Neural cell (in vitro differentiated cells): Measurements from ENCODE around the gene USP25. TPM values are rescaled to one million over a fixed set of nuclear protein-coding genes. Genes with fewer than 3 reads are reported as not detected.

Experiments used
- H2AFZ ChIP-seq: fragments of 200-600, 300-800 bp; sonication (generic), shearing (Covaris generic); 2 replicates; pipeline ENCODE4 v1.6.0; 2014; ENCODE audit warnings: low read depth, mild to moderate bottlenecking, antibody characterized with exemption, low read length, moderate library complexity
- H3F3A ChIP-seq: fragments of 200-600 bp; shearing (Covaris generic); 2 replicates; pipeline ENCODE4 v1.6.1; 2016; ENCODE audit warnings: mild to moderate bottlenecking, moderate library complexity, mixed read lengths, antibody characterized with exemption, low read length; ENCODE audit not compliant: insufficient read depth, poor library complexity, severe bottlenecking
- H3K27ac ChIP-seq: fragments of 200-600, 300-800 bp; sonication (generic), shearing (Covaris generic); 2 replicates; pipeline ENCODE4 v1.5.1; 2014; ENCODE audit warnings: mild to moderate bottlenecking, low read length, moderate library complexity
- H3K27me3 ChIP-seq: fragments of 300-800, 200-600 bp; sonication (generic), shearing (Covaris generic); 2 replicates; pipeline ENCODE4 v1.6.0; 2014; ENCODE audit warnings: mild to moderate bottlenecking, low read depth, low read length, moderate library complexity; ENCODE audit not compliant: insufficient read depth
- H3K36me3 ChIP-seq: fragments of 300-800, 200-600 bp; sonication (generic), shearing (Covaris generic); 2 replicates; pipeline ENCODE4 v1.5.1; 2014; ENCODE audit warnings: mild to moderate bottlenecking, antibody characterized with exemption, low read length, moderate library complexity; ENCODE audit not compliant: insufficient read depth
- H3K4me2 ChIP-seq: fragments of 300-800, 200-600 bp; sonication (generic), shearing (Covaris generic); 2 replicates; pipeline ENCODE4 v1.6.0; 2014; ENCODE audit warnings: mild to moderate bottlenecking, low read length
- H3K4me3 ChIP-seq: fragments of 300-800, 200-600 bp; sonication (generic), shearing (Covaris generic); 2 replicates; pipeline ENCODE4 v1.5.1; 2014; ENCODE audit warnings: mild to moderate bottlenecking, low read length, moderate library complexity
- H3K79me2 ChIP-seq: fragments of 200-600 bp; shearing (Covaris generic); replicated peaks from 2 replicates; pipeline ENCODE4 v1.6.0; 2014; ENCODE audit warnings: mild to moderate bottlenecking, low read length, moderate library complexity; ENCODE audit not compliant: insufficient read depth
- H3K9ac ChIP-seq: fragments of 300-800, 200-600 bp; sonication (generic), shearing (Covaris generic); 2 replicates; pipeline ENCODE4 v1.6.1; 2016; ENCODE audit warnings: mild to moderate bottlenecking, low read length, mixed read lengths
- H3K9me2 ChIP-seq: fragments of 200-600 bp; shearing (Covaris generic); 2 replicates; pipeline ENCODE4 v1.6.1; 2016; ENCODE audit warnings: mild to moderate bottlenecking, low read length, mixed read lengths; ENCODE audit not compliant: insufficient read depth
- H3K9me3 ChIP-seq: fragments of 200-600, 300-800 bp; sonication (generic), shearing (Covaris generic); 2 replicates; pipeline ENCODE4 v1.6.1; 2016; ENCODE audit warnings: mild to moderate bottlenecking, mixed run types, low read length, moderate library complexity, mixed read lengths
- H4K20me1 ChIP-seq: fragments of 200-600 bp; shearing (Covaris generic); 2 replicates; pipeline ENCODE4 v1.6.1; 2016; ENCODE audit warnings: mild to moderate bottlenecking, mixed run types; ENCODE audit not compliant: insufficient read depth
- EP300 ChIP-seq: fragments of 450-650 bp; conservative IDR thresholded peaks from 2 replicates; pipeline ENCODE4 v1.6.1; 2014; ENCODE audit warnings: antibody characterized with exemption, mild to moderate bottlenecking, moderate library complexity; ENCODE audit not compliant: poor library complexity, severe bottlenecking
- EZH2 ChIP-seq: fragments of 200-600, 300-800 bp; shearing (Covaris generic), sonication (generic); IDR thresholded peaks from 2 replicates; pipeline ENCODE4 v1.6.1; 2014; ENCODE audit warnings: antibody characterized with exemption, low read length, borderline replicate concordance, mild to moderate bottlenecking; ENCODE audit not compliant: insufficient read depth, poor library complexity, severe bottlenecking
- MXI1 ChIP-seq: fragments of 450-650 bp; conservative IDR thresholded peaks from 2 replicates; pipeline ENCODE4 v1.6.1; 2014; ENCODE audit warnings: antibody characterized with exemption, mild to moderate bottlenecking; ENCODE audit not compliant: poor library complexity, severe bottlenecking
- POLR2AphosphoS5 ChIP-seq: IDR thresholded peaks from 2 replicates; pipeline ENCODE4 v1.6.1; 2012
- RAD21 ChIP-seq: fragments of 450-650 bp; conservative IDR thresholded peaks from 2 replicates; pipeline ENCODE4 v1.6.1; 2014; ENCODE audit warnings: antibody characterized with exemption, mild to moderate bottlenecking, moderate library complexity
- SMC3 ChIP-seq: fragments of 450-650 bp; conservative IDR thresholded peaks from 2 replicates; pipeline ENCODE4 v1.6.1; 2014; ENCODE audit warnings: antibody characterized with exemption, mild to moderate bottlenecking, moderate library complexity; ENCODE audit not compliant: poor library complexity
- TAF1 ChIP-seq: IDR thresholded peaks from 2 replicates; pipeline ENCODE4 v1.6.1; 2012; ENCODE audit warnings: low read depth
- polyA plus RNA-seq: library from polyadenylated mRNA; depleted of rRNA; stranded (reverse); fragments of >200 nt; gene quantifications from 2 replicates; pipeline ENCODE4 v1.2.3, GENCODE V29; 2014
- TF ChIP-seq, protein P1 (sequence below): IDR thresholded peaks from 2 replicates; pipeline ENCODE4 v1.6.1; 2012; ENCODE audit warnings: borderline replicate concordance
- TF ChIP-seq, protein P2 (sequence below): fragments of 450-650 bp; IDR thresholded peaks from 2 replicates; pipeline ENCODE4 v1.5.1; 2014; ENCODE audit warnings: antibody characterized with exemption, mild to moderate bottlenecking, moderate library complexity; ENCODE audit not compliant: poor library complexity, severe bottlenecking

The USP25 gene
- polyA plus RNA-seq, 1 donor from 2014 or later, result 19.2 TPM

DNA sequence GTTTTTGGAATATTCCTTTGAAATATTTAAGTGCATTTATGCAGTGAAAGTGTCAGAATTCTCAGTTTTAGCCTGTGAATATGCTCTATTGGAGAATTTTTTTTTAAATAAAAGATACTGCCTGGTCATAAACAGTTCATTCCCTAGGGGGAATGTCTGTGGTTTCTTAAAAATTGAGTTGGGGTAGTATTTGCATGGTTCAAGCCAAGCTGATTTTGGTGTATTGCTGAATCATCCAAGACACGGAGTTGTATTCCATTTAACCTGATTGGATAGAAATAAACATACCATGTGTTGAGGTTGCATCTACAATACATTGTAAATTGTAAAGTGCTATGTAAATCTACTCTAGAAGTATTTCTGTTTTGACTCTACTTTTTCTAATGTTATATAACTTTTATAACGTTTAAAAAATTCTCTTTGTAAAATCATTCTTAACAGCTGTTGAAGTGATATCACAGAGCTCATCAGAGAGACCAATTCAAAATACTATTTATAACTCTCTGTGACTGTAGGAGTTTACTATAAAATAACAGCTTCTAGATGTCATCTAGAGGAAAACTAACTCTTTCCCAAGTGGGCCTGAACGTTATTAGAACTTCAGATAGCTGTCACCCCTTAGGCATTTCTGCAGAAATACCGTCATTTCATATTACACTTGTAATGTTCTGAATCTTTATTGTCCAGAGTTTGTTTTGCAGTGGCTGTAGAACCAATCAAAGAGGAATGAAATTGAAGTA lies 199.1 kb downstream of the USP25 start:
- Histone ChIP-seq H3K27ac (no peak overlapping the region), H3F3A (no peaks in the 10 kb centered on the region), H3K36me3 (no peaks in the 10 kb centered on the region), H4K20me1 (no peaks in the 10 kb centered on the region), H2AFZ (no peak overlapping the region), H3K27me3 (no peaks in the 10 kb centered on the region), H3K4me2 (no peak overlapping the region), H3K9me3 (no peaks in the 10 kb centered on the region), H3K9ac (no peak overlapping the region), H3K9me2 (no peaks in the 10 kb centered on the region), H3K4me3 (no peak overlapping the region), H3K79me2 (no peaks in the 10 kb centered on the region)
- TF ChIP-seq MXI1, result no peak
- TF ChIP-seq EP300, result no peak
- no peak for TF ChIP-seq POLR2AphosphoS5
- TF ChIP-seq, protein P1, sequence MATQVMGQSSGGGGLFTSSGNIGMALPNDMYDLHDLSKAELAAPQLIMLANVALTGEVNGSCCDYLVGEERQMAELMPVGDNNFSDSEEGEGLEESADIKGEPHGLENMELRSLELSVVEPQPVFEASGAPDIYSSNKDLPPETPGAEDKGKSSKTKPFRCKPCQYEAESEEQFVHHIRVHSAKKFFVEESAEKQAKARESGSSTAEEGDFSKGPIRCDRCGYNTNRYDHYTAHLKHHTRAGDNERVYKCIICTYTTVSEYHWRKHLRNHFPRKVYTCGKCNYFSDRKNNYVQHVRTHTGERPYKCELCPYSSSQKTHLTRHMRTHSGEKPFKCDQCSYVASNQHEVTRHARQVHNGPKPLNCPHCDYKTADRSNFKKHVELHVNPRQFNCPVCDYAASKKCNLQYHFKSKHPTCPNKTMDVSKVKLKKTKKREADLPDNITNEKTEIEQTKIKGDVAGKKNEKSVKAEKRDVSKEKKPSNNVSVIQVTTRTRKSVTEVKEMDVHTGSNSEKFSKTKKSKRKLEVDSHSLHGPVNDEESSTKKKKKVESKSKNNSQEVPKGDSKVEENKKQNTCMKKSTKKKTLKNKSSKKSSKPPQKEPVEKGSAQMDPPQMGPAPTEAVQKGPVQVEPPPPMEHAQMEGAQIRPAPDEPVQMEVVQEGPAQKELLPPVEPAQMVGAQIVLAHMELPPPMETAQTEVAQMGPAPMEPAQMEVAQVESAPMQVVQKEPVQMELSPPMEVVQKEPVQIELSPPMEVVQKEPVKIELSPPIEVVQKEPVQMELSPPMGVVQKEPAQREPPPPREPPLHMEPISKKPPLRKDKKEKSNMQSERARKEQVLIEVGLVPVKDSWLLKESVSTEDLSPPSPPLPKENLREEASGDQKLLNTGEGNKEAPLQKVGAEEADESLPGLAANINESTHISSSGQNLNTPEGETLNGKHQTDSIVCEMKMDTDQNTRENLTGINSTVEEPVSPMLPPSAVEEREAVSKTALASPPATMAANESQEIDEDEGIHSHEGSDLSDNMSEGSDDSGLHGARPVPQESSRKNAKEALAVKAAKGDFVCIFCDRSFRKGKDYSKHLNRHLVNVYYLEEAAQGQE, result no peak
- TF ChIP-seq SMC3, result no peak
- no peak for TF ChIP-seq EZH2
- TF ChIP-seq RAD21, result no peak
- TF ChIP-seq, protein P2, sequence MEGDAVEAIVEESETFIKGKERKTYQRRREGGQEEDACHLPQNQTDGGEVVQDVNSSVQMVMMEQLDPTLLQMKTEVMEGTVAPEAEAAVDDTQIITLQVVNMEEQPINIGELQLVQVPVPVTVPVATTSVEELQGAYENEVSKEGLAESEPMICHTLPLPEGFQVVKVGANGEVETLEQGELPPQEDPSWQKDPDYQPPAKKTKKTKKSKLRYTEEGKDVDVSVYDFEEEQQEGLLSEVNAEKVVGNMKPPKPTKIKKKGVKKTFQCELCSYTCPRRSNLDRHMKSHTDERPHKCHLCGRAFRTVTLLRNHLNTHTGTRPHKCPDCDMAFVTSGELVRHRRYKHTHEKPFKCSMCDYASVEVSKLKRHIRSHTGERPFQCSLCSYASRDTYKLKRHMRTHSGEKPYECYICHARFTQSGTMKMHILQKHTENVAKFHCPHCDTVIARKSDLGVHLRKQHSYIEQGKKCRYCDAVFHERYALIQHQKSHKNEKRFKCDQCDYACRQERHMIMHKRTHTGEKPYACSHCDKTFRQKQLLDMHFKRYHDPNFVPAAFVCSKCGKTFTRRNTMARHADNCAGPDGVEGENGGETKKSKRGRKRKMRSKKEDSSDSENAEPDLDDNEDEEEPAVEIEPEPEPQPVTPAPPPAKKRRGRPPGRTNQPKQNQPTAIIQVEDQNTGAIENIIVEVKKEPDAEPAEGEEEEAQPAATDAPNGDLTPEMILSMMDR, result no peak
- no peak for TF ChIP-seq TAF1

DNA sequence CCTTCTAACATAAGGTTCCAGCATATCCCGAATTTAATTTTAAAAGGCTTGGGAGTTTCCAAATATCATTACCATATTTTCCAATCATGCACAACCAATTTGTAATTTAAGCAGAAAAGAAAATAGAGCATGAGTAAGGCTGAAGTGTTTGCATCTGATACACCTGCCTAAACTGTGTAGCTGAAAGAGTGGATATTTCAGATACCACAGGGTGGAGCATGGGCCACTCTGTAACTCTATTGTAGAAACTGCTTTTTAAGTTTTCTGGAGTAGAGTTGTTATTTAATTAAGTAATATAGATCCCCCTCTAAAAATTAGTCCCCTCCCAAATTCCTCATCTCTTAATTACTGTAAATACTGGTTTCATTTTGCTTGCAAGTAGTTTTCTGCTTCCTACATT lies 199.8 kb downstream of the USP25 start:
- TF ChIP-seq EP300, result no peak
- H3F3A ChIP-seq, result no peaks in the 10 kb centered on the region
- no peaks in the 10 kb centered on the region for H4K20me1 ChIP-seq
- H3K4me2 ChIP-seq, result no peak overlapping the region
- no peaks in the 10 kb centered on the region for H3K9me3 ChIP-seq
- H3K27me3 ChIP-seq, result no peaks in the 10 kb centered on the region
- no peak overlapping the region for H3K4me3 ChIP-seq
- H3K9me2 ChIP-seq, result no peaks in the 10 kb centered on the region
- no peak overlapping the region for H3K27ac ChIP-seq
- H3K79me2 ChIP-seq, result no peaks in the 10 kb centered on the region
- H2AFZ ChIP-seq, result no peak overlapping the region
- no peaks in the 10 kb centered on the region for H3K36me3 ChIP-seq
- no peak overlapping the region for H3K9ac ChIP-seq
